Dendritic cell treated with granulocyte-macrophage colony-stimulating factor and Interleukin-4, amounts not matched to agents 40 ng/mL and 50 ng/mL, for 4 days (primary cell): ENCODE results near the gene STIM1.
"Not testable (repeated sequence)": the region's sequence is repeated elsewhere in the genome, so short reads cannot be mapped to it uniquely, and the experiment has no call there.

Source experiments
- H3K27ac Mint-ChIP-seq: one replicate; pipeline ENCODE4 v1.8.0; 2022; ENCODE audit warnings: mild to moderate bottlenecking, mixed read lengths
- H3K27me3 Mint-ChIP-seq: one replicate; pipeline ENCODE4 v1.8.0; 2022; ENCODE audit warnings: mild to moderate bottlenecking, mixed read lengths
- H3K36me3 Mint-ChIP-seq: one replicate; pipeline ENCODE4 v1.8.0; 2022; ENCODE audit warnings: low read depth, mixed read lengths
- H3K4me1 Mint-ChIP-seq: one replicate; pipeline ENCODE4 v1.8.0; 2022; ENCODE audit warnings: low read depth, mixed read lengths
- H3K4me3 Mint-ChIP-seq: one replicate; pipeline ENCODE4 v1.8.0; 2022; ENCODE audit warnings: mild to moderate bottlenecking, moderate library complexity, mixed read lengths
- H3K9me3 Mint-ChIP-seq: one replicate; pipeline ENCODE4 v1.8.0; 2022; ENCODE audit warnings: mixed read lengths
- intact Hi-C: fragments of 100-400 bp; cut with micrococcal nuclease; formaldehyde crosslinking; loops from one replicate; pipeline ENCODE4 v1.15.0; 2022

Gene STIM1

GRCh38 chr11:4027746-4028145 lies 172.3 kb downstream of the STIM1 start:
- intact Hi-C loops, result no loop called here
- Mint-ChIP-seq H3K27ac (no peak overlapping the region), H3K4me1 (no peaks in the 10 kb centered on the region), H3K36me3 (peaks cover 33% of the 10 kb centered on the region), H3K27me3 (no peaks in the 10 kb centered on the region), H3K9me3 (peaks cover 7% of the 10 kb centered on the region), H3K4me3 (no peak overlapping the region)

GRCh38 chr11:4030197-4030596 lies 174.7 kb downstream of the STIM1 start:
- H3K9me3 Mint-ChIP-seq, result no peaks in the 10 kb centered on the region
- H3K4me3 Mint-ChIP-seq, result no peak overlapping the region
- H3K27ac Mint-ChIP-seq, result no peak overlapping the region
- no peaks in the 10 kb centered on the region for H3K4me1 Mint-ChIP-seq
- intact Hi-C loops, result no loop called here
- H3K36me3 Mint-ChIP-seq, result peaks cover 22% of the 10 kb centered on the region
- no peaks in the 10 kb centered on the region for H3K27me3 Mint-ChIP-seq

GRCh38 chr11:4032097-4032496 lies 176.6 kb downstream of the STIM1 start:
- no peak overlapping the region for H3K4me3 Mint-ChIP-seq
- H3K27ac Mint-ChIP-seq, result no peak overlapping the region
- intact Hi-C loops, result no loop called here
- peaks cover 8% of the 10 kb centered on the region for H3K9me3 Mint-ChIP-seq
- H3K4me1 Mint-ChIP-seq, result no peaks in the 10 kb centered on the region
- H3K27me3 Mint-ChIP-seq, result no peaks in the 10 kb centered on the region
- peaks cover 17% of the 10 kb centered on the region for H3K36me3 Mint-ChIP-seq

- no peaks in the 10 kb centered on the region for H3K27me3 Mint-ChIP-seq
- no peak overlapping the region for H3K27ac Mint-ChIP-seq
- peaks cover 12% of the 10 kb centered on the region for H3K36me3 Mint-ChIP-seq
- no peak overlapping the region for H3K4me3 Mint-ChIP-seq
- intact Hi-C loops, result no loop called here
- H3K9me3 Mint-ChIP-seq, result peaks cover 8% of the 10 kb centered on the region
- H3K4me1 Mint-ChIP-seq, result peaks cover 5% of the 10 kb centered on the region
These were observed 180.5 kb downstream of the STIM1 start for GRCh38 chr11:4035985-4036384.

- Mint-ChIP-seq H3K4me3 (no peak overlapping the region), H3K36me3 (peaks cover 6% of the 10 kb centered on the region), H3K27ac (no peak overlapping the region), H3K27me3 (no peaks in the 10 kb centered on the region), H3K9me3 (peaks cover 8% of the 10 kb centered on the region), H3K4me1 (peaks cover 10% of the 10 kb centered on the region)
- intact Hi-C loops, result no loop called here
These were observed 183.5 kb downstream of the STIM1 start for GRCh38 chr11:4039011-4039410.

- peaks cover 12% of the 10 kb centered on the region for H3K4me1 Mint-ChIP-seq
- no peak overlapping the region for H3K27ac Mint-ChIP-seq
- H3K9me3 Mint-ChIP-seq, result peaks cover 8% of the 10 kb centered on the region
- H3K4me3 Mint-ChIP-seq, result no peak overlapping the region
- intact Hi-C loops, result no loop called here
- peaks cover 6% of the 10 kb centered on the region for H3K36me3 Mint-ChIP-seq
- H3K27me3 Mint-ChIP-seq, result no peaks in the 10 kb centered on the region
These were observed 185.0 kb downstream of the STIM1 start for GRCh38 chr11:4040461-4040860.

GRCh38 chr11:4041731-4042391 lies 186.4 kb downstream of the STIM1 start:
- no peaks in the 10 kb centered on the region for H3K36me3 Mint-ChIP-seq
- no peaks in the 10 kb centered on the region for H3K27me3 Mint-ChIP-seq
- intact Hi-C loops, result no loop called here
- H3K4me3 Mint-ChIP-seq, result no peak overlapping the region
- H3K9me3 Mint-ChIP-seq, result no peaks in the 10 kb centered on the region
- no peak overlapping the region for H3K27ac Mint-ChIP-seq
- H3K4me1 Mint-ChIP-seq, result peaks cover 12% of the 10 kb centered on the region

- no peaks in the 10 kb centered on the region for H3K9me3 Mint-ChIP-seq
- H3K4me1 Mint-ChIP-seq, result peaks cover 11% of the 10 kb centered on the region
- intact Hi-C loops, result no loop called here
- H3K27ac Mint-ChIP-seq, result no peak overlapping the region
- no peaks in the 10 kb centered on the region for H3K27me3 Mint-ChIP-seq
- no peaks in the 10 kb centered on the region for H3K36me3 Mint-ChIP-seq
- no peak overlapping the region for H3K4me3 Mint-ChIP-seq
These were observed 189.6 kb downstream of the STIM1 start for GRCh38 chr11:4044976-4045646.

- no peak overlapping the region for H3K4me3 Mint-ChIP-seq
- H3K9me3 Mint-ChIP-seq, result no peaks in the 10 kb centered on the region
- intact Hi-C loops, result no loop called here
- H3K27me3 Mint-ChIP-seq, result no peaks in the 10 kb centered on the region
- peaks cover 17% of the 10 kb centered on the region for H3K36me3 Mint-ChIP-seq
- H3K27ac Mint-ChIP-seq, result no peak overlapping the region
- H3K4me1 Mint-ChIP-seq, result peaks cover 12% of the 10 kb centered on the region
These were observed 192.9 kb downstream of the STIM1 start for GRCh38 chr11:4048340-4048739.

- no peak overlapping the region for H3K27ac Mint-ChIP-seq
- H3K4me1 Mint-ChIP-seq, result peaks cover 7% of the 10 kb centered on the region
- H3K36me3 Mint-ChIP-seq, result peaks cover 17% of the 10 kb centered on the region
- intact Hi-C loops, result no loop called here
- H3K27me3 Mint-ChIP-seq, result no peaks in the 10 kb centered on the region
- no peaks in the 10 kb centered on the region for H3K9me3 Mint-ChIP-seq
- no peak overlapping the region for H3K4me3 Mint-ChIP-seq
These were observed 193.5 kb downstream of the STIM1 start for GRCh38 chr11:4049006-4049405.

GRCh38 chr11:4050138-4050537 lies 194.7 kb downstream of the STIM1 start:
- Mint-ChIP-seq H3K4me3 (no peak overlapping the region), H3K4me1 (peaks cover 5% of the 10 kb centered on the region), H3K36me3 (peaks cover 17% of the 10 kb centered on the region), H3K27ac (no peak overlapping the region), H3K27me3 (no peaks in the 10 kb centered on the region), H3K9me3 (no peaks in the 10 kb centered on the region)
- intact Hi-C loops, result no loop called here

- H3K27ac Mint-ChIP-seq, H3K4me3 Mint-ChIP-seq, intact Hi-C loops, H3K9me3 Mint-ChIP-seq, H3K27me3 Mint-ChIP-seq: not testable (repeated sequence)
- Mint-ChIP-seq H3K4me1 (peaks cover 25% of the 10 kb centered on the region), H3K36me3 (peaks cover 23% of the 10 kb centered on the region)
These were observed 197.7 kb downstream of the STIM1 start for GRCh38 chr11:4053200-4053599.

- Mint-ChIP-seq H3K27ac (no peak overlapping the region), H3K4me3 (no peak overlapping the region), H3K4me1 (peaks cover 35% of the 10 kb centered on the region), H3K36me3 (peaks cover 33% of the 10 kb centered on the region), H3K27me3 (no peaks in the 10 kb centered on the region), H3K9me3 (no peaks in the 10 kb centered on the region)
- intact Hi-C loops, result no loop called here
These were observed 199.2 kb downstream of the STIM1 start for GRCh38 chr11:4054643-4055042.

GRCh38 chr11:4059424-4059823 lies 204.0 kb downstream of the STIM1 start:
- no peak overlapping the region for H3K4me3 Mint-ChIP-seq
- H3K27ac Mint-ChIP-seq, result peak overlapping the region; percentile 76
- H3K9me3 Mint-ChIP-seq, result no peaks in the 10 kb centered on the region
- H3K27me3 Mint-ChIP-seq, result no peaks in the 10 kb centered on the region
- peaks cover 32% of the 10 kb centered on the region for H3K36me3 Mint-ChIP-seq
- peaks cover 33% of the 10 kb centered on the region for H3K4me1 Mint-ChIP-seq
- intact Hi-C loops, result no loop called here
